Activated CD4-positive, alpha-beta T cell treated with anti-CD3 and anti-CD28 coated beads, Interleukin-2, amount 10 ng/mL, durations not matched to agents 7 days and 5 days (primary cell): ENCODE results near the gene PSMB11. TPM values are rescaled to one million over a fixed set of nuclear protein-coding genes. Genes with fewer than 3 reads are reported as not detected.

Experiments used
- CTCF ChIA-PET: fragments of 350-600 bp; sonication (Branson Sonifier 250); formaldehyde crosslinking; loops from one replicate; lab custom pipeline; 2021; ENCODE audit warnings: antibody characterized with exemption; lab: Charles Lee
- POLR2A ChIA-PET: fragments of 350-600 bp; sonication (Branson Sonifier 250); formaldehyde crosslinking; loops from one replicate; lab custom pipeline; 2021; ENCODE audit warnings: antibody characterized with exemption; lab: Charles Lee
- DNase-seq: peaks from one replicate; pipeline ENCODE4 v3.0.0-alpha.2; 2020
- H3K27ac Mint-ChIP-seq: one replicate; pipeline ENCODE4 v1.8.0; 2021; ENCODE audit warnings: mild to moderate bottlenecking, moderate library complexity, mixed read lengths
- H3K27me3 Mint-ChIP-seq: one replicate; pipeline ENCODE4 v1.8.0; 2021; ENCODE audit warnings: mixed read lengths
- H3K36me3 Mint-ChIP-seq: one replicate; pipeline ENCODE4 v1.8.0; 2021; ENCODE audit warnings: low read depth, mixed read lengths
- H3K4me1 Mint-ChIP-seq: one replicate; pipeline ENCODE4 v1.8.0; 2021; ENCODE audit warnings: mixed read lengths
- H3K4me3 Mint-ChIP-seq: one replicate; pipeline ENCODE4 v1.8.0; 2021; ENCODE audit warnings: mild to moderate bottlenecking, moderate library complexity, mixed read lengths
- H3K9me3 Mint-ChIP-seq: one replicate; pipeline ENCODE4 v1.8.0; 2021; ENCODE audit warnings: mixed read lengths
- total RNA-seq, 2 experiments: library from RNA; stranded (reverse); gene quantifications; one replicate each; pipeline ENCODE4 v1.2.3, GENCODE V29; 2021

The PSMB11 gene
- total RNA-seq, 2 experiments from 2014 or later = 0.21 TPM; not detected in 1

DNA sequence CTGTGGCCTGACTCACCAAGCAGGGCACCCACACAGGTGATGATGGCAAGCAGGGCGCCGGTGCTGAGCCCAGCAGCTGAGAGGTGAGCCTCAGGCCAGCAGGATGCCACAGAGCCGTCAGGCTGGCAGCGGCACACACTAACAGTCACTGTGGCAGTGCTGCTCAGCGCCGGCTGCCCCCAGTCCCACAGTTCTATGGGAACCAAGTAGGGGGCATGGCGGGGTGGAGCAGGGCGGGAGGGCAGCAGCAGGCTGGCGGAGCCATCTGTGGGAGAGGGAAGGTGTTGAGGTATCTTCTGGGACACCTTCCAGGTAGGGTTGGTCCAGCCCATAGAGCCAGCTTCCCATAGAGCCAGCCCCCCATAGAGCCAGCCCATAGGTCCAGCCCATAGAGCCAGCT, 7.0 kb downstream of the PSMB11 start:
- no peaks in the 10 kb centered on the region for H3K27me3 Mint-ChIP-seq
- no peaks in the 10 kb centered on the region for H3K9me3 Mint-ChIP-seq
- ChIA-PET CTCF (interaction anchor here (0.6 to 1.9 kb wide), 3 partner anchors 9 to 63 kb away, joined by 3 to 9 read pairs (median 7); partner anchors contain the start of gene CDH24), POLR2A (no interaction called here)
- H3K4me1 Mint-ChIP-seq = no peaks in the 10 kb centered on the region
- no peak overlapping the region for H3K4me3 Mint-ChIP-seq
- H3K27ac Mint-ChIP-seq = no peak overlapping the region
- no peaks in the 10 kb centered on the region for H3K36me3 Mint-ChIP-seq
- DNase-seq = no peak

DNA sequence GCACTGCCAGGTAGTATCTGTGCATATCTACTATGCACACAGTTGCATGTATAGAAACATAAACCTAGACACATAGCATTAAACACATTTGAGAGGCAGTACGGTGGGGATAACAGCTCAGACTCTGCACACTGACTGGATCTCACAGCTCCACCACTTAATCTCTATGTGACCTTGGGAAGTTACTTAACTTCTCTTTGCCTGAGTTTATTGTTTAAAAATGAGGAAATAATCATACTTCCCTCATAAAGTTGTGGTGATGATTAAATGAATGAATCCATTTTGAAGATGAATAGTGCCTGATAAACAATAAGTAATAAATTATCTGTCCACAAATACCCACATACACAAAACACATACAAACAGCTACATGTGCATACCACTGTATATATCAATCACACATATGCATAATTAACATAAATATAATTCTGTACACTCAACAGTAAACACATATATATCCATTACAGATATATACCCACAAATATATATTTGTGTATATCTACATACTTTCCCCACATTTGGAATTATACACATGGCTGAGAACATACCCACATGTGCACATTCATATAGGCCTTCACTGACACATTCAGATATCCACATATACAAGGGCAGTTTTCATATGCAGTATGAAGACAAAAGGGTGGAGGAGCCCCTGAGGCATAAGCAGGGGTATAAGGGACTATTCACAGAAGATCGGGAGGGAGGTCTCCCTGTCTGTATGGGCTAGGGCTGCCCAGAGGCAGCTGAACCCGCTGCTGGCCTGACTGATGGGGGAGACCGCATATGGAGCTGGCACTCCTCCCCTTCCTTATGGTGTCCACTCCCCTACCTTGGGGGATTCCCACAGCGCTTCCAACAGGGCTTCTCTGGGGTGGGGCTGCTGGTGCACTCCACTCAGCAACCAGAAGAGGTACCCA, 9.4 kb downstream of the PSMB11 start:
- POLR2A ChIA-PET = interaction anchor here (0.6 kb wide), 1 partner anchor 191 kb away, joined by 3 read pairs; no protein-coding TSS in a partner anchor
- no peak for DNase-seq
- peaks cover 7% of the 10 kb centered on the region for H3K4me1 Mint-ChIP-seq
- H3K27me3 Mint-ChIP-seq = peaks cover 3% of the 10 kb centered on the region
- H3K27ac Mint-ChIP-seq = no peak overlapping the region
- H3K36me3 Mint-ChIP-seq = no peaks in the 10 kb centered on the region
- no peak overlapping the region for H3K4me3 Mint-ChIP-seq
- CTCF ChIA-PET = interaction anchor here (0.9 to 5.9 kb wide), 6 partner anchors 15 to 65 kb away, joined by 3 to 36 read pairs (median 4); no protein-coding TSS in a partner anchor
- H3K9me3 Mint-ChIP-seq = no peaks in the 10 kb centered on the region

DNA sequence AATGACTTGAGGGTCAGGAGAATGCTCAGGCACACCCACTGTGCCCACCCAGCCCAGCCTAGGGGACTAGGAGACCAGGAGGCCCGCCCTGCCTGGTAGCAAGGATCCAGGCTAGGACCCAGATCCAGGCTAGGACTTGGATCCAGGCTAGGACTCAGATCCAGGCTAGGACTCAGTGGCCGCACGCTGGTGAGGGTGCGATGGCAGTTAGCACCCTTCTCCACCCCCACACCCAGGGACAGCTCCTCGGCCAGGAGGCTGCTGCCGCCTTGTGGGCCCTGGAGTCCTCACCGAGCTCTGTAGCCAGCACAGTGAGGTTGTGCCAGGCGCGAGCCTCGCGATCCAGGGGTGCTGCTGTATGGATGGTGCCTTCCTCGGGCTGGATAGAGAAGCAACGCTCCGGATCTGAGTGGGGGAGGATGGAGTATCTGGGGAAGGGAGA, 10.2 kb downstream of the PSMB11 start:
- no peaks in the 10 kb centered on the region for H3K36me3 Mint-ChIP-seq
- H3K27me3 Mint-ChIP-seq = peaks cover 8% of the 10 kb centered on the region
- H3K27ac Mint-ChIP-seq = no peak overlapping the region
- POLR2A ChIA-PET = no interaction called here
- no peak overlapping the region for H3K4me3 Mint-ChIP-seq
- CTCF ChIA-PET = interaction anchor here (1.1 to 5.9 kb wide), 7 partner anchors 17 to 79 kb away, joined by 3 to 36 read pairs (median 4); no protein-coding TSS in a partner anchor
- no peak for DNase-seq
- no peaks in the 10 kb centered on the region for H3K9me3 Mint-ChIP-seq
- peaks cover 13% of the 10 kb centered on the region for H3K4me1 Mint-ChIP-seq

GRCh38 chr14:23052671-23053070, 10.7 kb downstream of the PSMB11 start:
- Mint-ChIP-seq H3K4me3 (no peak overlapping the region), H3K36me3 (no peaks in the 10 kb centered on the region), H3K9me3 (no peaks in the 10 kb centered on the region), H3K4me1 (peaks cover 13% of the 10 kb centered on the region), H3K27ac (no peak overlapping the region), H3K27me3 (peaks cover 8% of the 10 kb centered on the region)
- ChIA-PET CTCF (interaction anchor here (1.4 to 5.9 kb wide), 5 partner anchors 16 to 80 kb away, joined by 3 to 36 read pairs (median 4); no protein-coding TSS in a partner anchor), POLR2A (no interaction called here)
- DNase-seq = no peak

DNA sequence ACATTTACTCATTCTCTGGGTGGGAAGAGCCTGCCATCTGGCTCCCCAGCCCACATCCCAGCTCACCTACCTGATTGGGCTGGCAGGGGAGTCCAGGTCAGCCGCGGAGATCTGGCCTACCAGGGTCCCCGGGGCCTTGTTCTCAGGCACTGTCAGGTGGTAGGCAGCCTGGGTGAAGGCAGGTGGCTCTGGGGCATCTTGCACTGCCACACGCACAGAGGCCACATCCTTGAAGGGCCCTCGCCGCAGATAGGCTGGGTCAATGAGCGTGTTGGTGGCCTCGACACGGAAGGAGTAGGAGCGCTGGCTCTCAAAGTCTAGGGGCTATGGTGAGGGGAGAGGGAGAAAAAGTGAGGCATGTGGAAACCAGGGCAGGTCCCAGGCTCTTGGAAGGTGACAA, 11.4 kb downstream of the PSMB11 start:
- CTCF ChIA-PET = interaction anchor here (0.6 to 5.9 kb wide), 6 partner anchors 11 to 80 kb away, joined by 3 to 36 read pairs (median 4); no protein-coding TSS in a partner anchor
- H3K9me3 Mint-ChIP-seq = no peaks in the 10 kb centered on the region
- POLR2A ChIA-PET = no interaction called here
- no peak overlapping the region for H3K4me3 Mint-ChIP-seq
- peaks cover 6% of the 10 kb centered on the region for H3K36me3 Mint-ChIP-seq
- peaks cover 17% of the 10 kb centered on the region for H3K4me1 Mint-ChIP-seq
- peaks cover 8% of the 10 kb centered on the region for H3K27me3 Mint-ChIP-seq
- no peak for DNase-seq
- H3K27ac Mint-ChIP-seq = no peak overlapping the region

DNA sequence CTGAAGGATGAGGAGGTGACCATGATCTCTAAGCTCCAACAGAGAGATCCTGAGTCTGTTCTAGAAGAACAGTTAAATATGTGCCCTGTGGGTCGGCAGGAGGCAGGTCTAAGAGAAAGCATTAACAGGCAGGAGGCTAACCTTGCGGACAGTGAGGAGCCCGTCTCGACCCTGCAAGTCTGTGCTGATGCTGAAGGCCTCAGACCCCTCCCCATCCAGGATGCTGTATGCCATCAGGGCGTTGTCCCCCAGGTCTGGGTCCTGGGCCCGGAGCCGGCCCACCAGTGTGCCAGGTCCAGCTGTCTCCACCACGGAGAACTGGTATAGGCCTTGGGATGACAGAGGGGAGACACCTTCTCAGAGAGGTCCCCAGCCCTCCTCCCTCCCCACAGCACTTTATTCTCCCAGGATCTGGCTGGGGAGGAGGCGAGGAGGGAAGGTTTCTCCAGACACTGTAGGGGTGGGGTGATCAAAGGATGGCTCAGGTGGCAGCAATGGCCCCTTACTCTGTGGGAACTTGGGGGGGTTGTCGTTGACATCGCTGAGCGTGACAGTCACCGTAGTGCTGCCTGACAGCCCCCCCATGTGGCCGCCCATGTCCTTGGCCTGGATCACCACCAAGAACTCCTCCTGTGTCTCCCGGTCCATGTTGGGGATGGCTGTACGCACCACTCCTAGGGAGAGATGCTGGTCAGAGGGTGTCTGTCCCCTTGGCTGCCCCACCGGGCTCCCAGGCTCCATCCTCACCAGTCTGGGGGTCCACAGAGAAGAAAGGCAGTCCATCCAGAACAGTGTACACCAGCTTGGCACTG, 12.2 kb downstream of the PSMB11 start:
- ChIA-PET CTCF (interaction anchor here (0.8 to 5.9 kb wide), 7 partner anchors 8 to 81 kb away, joined by 3 to 36 read pairs (median 4); no protein-coding TSS in a partner anchor), POLR2A (no interaction called here)
- Mint-ChIP-seq H3K4me3 (no peak overlapping the region), H3K4me1 (peaks cover 18% of the 10 kb centered on the region), H3K27ac (no peak overlapping the region), H3K27me3 (peaks cover 8% of the 10 kb centered on the region), H3K36me3 (peaks cover 8% of the 10 kb centered on the region), H3K9me3 (no peaks in the 10 kb centered on the region)
- DNase-seq = peak; percentile 25

DNA sequence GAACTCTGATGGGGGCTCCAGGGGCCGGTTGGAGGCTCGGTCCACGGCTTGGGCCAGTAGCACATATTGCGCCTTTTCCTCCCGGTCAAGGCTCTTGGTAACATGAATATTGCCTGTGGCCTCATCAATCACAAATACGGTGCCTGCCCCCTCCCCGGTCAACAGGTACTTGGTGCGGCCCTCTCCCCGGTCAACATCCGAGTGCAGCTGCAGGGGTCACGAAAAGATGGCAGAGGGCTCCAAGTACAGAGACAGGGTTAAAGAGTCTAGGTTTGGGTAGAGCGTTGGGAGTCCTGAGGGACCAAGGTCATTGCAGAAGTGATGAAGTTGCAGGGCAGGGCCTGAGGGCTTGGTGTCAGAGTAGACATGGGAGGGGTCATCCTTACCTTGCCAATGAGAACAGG, 13.1 kb downstream of the PSMB11 start:
- H3K4me3 Mint-ChIP-seq = no peak overlapping the region
- no peaks in the 10 kb centered on the region for H3K9me3 Mint-ChIP-seq
- ChIA-PET CTCF (interaction anchor here (0.8 to 5.9 kb wide), 9 partner anchors 9 to 495 kb away, joined by 3 to 36 read pairs (median 3); no protein-coding TSS in a partner anchor), POLR2A (no interaction called here)
- peaks cover 8% of the 10 kb centered on the region for H3K27me3 Mint-ChIP-seq
- no peak overlapping the region for H3K27ac Mint-ChIP-seq
- no peak for DNase-seq
- peaks cover 13% of the 10 kb centered on the region for H3K36me3 Mint-ChIP-seq
- H3K4me1 Mint-ChIP-seq = peaks cover 20% of the 10 kb centered on the region

GRCh38 chr14:23055621-23056144, 13.7 kb downstream of the PSMB11 start:
- Mint-ChIP-seq H3K4me1 (peaks cover 20% of the 10 kb centered on the region), H3K27ac (peak overlapping the region; percentile 28), H3K27me3 (peaks cover 8% of the 10 kb centered on the region), H3K4me3 (peak overlapping the region; percentile 67), H3K9me3 (no peaks in the 10 kb centered on the region), H3K36me3 (peaks cover 15% of the 10 kb centered on the region)
- no peak for DNase-seq
- POLR2A ChIA-PET = no interaction called here
- CTCF ChIA-PET = interaction anchor here (0.8 to 5.9 kb wide), 9 partner anchors 9 to 495 kb away, joined by 3 to 36 read pairs (median 5); no protein-coding TSS in a partner anchor

DNA sequence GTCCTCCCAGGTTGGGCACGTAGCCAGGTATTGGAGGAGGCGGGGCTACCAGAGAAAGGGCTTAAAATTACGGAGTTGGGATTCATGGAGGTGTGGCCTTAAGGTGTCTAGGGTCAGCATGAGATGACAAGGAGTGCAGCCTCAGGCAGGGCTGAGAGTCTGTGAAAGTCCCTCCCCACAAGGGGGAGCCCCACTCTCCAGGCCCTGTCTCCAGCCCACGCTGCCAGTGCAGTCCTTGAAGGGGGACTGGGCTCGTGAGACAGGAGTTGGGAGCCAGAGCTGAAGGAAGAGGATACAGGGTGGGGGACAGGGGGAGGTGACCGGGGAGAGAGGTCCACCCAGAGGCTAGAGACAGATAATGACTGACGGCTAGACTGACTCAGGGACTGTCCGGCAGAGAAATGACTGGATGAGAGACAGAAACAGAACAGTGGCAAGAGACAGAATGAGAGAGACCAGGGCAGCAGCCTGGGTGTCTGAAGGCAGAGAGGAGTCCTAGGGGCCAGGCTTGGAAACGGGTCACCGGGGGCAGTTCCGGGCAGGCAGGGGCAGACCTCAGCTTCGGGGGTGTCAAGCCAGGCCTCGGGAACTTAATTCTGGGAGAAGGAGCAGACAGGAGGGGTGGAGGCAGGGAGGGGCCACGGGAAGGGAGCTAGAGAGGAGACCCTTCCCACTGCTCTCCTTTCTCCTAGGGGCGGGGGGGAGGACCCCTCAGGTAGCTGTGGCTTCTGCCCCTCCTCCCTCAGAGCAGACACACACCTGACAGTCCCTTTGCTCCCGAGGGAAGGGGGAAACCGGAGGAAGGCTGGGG, 14.3 kb downstream of the PSMB11 start:
- Mint-ChIP-seq H3K4me3 (peak overlapping the region; percentile 67), H3K9me3 (no peaks in the 10 kb centered on the region), H3K36me3 (peaks cover 20% of the 10 kb centered on the region), H3K27ac (peak overlapping the region; percentile 28), H3K27me3 (peaks cover 8% of the 10 kb centered on the region), H3K4me1 (peaks cover 20% of the 10 kb centered on the region)
- CTCF ChIA-PET = interaction anchor here (0.6 to 5.9 kb wide), 13 partner anchors 14 to 496 kb away, joined by 3 to 61 read pairs (median 3); no protein-coding TSS in a partner anchor
- POLR2A ChIA-PET = no interaction called here
- peak; percentile 74 for DNase-seq

GRCh38 chr14:23056956-23057756, 15.1 kb downstream of the PSMB11 start, which contains the start of gene CDH24:
Gene CDH24 (minus strand): TSS chr14:23057520. CDS start chr14:23055733, 1,787 bp downstream.
- peaks cover 20% of the 10 kb centered on the region for H3K4me1 Mint-ChIP-seq
- POLR2A ChIA-PET = interaction anchor here (0.8 to 1.0 kb wide), 2 partner anchors 12 to 71 kb away, joined by 4 to 6 read pairs; no protein-coding TSS in a partner anchor
- peaks cover 25% of the 10 kb centered on the region for H3K36me3 Mint-ChIP-seq
- H3K27ac Mint-ChIP-seq = peak within 1 kb of the TSS; percentile 68
- no peaks in the 10 kb centered on the region for H3K9me3 Mint-ChIP-seq
- peaks cover 8% of the 10 kb centered on the region for H3K27me3 Mint-ChIP-seq
- CTCF ChIA-PET = interaction anchor here (0.5 to 5.9 kb wide), 50 partner anchors 9 to 1865 kb away, joined by 3 to 64 read pairs (median 5); partner anchors contain the start of genes ACIN1, AJUBA, C14orf119 and HAUS4
- DNase-seq = peak; percentile 75
- peak within 1 kb of the TSS; percentile 78 for H3K4me3 Mint-ChIP-seq
